Measurements from ENCODE around the gene ZNF486.
"Not testable (repeated sequence)": the region's sequence is repeated elsewhere in the genome, so short reads cannot be mapped to it uniquely, and the experiment has no call there.

The ZNF486 gene

DNA sequence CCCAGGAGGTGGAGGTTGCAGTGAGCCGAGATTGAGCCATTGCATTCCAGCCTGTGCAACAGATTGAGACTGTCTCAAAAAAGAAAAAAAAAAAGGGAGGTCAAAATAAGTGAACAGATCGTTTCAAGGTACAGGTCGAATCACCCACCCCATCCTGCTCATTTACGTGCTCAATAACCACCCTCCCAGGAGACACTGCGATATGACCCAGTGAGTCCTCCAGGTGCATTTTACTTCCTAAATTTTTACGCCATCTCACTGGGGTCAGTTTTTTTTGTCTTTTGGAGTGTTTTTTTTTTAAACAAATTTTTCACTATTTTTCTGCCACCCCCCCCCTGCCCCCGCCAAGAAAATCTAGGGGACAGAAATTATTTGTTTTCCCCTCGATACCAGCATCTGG is 68.1 kb downstream of the ZNF486 start:
- DNase-seq: no peak

DNA sequence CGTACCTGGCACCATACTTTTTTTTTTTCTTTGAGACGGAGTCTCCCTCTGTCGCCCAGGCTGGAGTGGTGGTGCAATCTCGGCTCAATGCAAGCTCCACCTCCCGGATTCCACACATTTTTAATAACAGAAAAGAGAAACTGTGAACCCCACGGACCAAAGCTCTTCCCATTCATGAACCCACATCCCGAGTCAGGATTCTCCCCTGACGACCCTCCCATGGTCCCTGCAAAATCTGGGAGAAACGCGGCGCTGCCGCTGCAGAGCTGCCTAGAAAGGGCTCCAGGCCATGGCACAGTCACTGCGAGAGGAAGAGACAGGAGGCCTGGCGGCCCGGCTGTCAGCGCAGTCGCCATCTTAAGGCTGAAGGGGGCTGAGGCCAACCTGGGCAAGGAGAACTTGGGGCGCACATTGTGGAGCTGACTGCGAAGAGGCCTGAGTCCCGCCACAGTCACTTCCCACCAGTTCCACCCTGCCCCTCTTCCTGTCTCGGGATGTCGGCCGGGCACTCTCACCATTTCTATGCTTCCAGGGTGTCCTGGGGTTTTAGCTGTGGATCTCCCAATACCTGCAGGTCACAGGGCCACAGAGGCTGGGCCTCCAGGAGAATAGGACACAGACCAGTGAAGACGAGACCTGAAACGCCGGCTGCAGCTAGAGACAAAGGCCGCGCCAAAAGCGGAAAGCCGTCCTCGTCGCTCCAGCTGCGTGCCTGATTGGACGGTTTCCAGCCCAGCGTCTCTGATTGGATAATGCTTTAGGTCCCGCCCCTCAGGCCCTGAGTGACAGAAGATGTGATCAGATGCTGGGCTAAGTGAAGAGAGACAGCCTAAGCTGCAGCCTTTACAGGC is 71.0 kb downstream of the ZNF486 start:
- peak; percentile 90 for DNase-seq

DNA sequence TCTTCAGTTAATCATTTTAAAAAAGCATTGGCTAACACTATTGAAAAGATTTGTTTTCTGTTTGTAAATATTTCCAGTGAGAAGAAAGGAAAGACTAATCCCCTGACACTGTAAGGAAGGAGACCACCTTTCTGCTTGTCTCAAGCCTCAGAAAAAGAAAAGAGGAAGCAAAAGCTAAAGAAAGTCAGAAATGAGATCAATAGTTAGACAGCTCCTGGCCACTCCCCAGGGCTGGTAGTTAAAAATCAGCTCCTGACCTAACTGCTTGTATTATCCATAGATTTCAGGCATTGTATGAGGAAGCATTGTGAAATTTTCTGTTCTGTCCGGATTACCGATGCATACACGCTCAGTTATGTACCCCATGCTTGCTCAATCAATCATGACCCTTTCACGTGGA is 76.6 kb downstream of the ZNF486 start:
- DNase-seq: no peak

DNA sequence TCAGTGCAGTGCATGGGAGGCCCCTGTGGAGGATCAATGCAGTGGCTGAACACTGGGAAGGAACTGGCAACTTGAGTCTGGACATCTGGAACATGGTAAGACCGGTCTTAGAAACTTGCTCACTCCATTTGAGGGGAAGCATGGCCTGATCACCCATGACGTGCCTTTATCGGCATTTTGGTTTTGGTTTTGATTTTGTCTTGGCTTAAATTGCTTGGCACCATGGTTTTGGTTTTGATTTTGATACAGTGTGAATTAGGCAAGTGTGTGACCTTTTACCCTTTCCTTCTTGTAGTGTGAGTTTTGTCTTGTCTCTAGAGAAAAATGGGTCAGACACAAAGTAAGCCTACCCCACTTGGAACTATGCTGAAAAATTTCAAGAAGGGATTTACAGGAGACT is 77.3 kb downstream of the ZNF486 start:
- no peak for DNase-seq

DNA sequence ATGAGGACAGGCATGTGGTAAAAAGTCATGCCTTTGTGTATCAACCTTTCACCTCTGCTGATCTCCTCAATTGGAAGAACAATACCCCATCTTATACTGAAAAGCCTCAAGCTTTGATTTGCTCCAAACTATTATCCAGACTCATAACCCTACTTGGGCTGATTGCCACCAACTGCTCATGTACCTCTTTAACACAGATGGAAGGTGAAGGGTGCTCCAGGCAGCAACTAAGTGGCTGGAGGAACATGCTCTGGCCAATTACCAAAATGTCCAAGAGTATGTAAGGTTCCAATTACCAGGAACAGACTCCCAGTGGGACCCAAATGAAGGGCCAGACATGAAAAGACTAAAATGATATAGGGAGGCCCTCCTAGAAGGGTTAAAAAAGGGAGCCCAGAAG is 78.3 kb downstream of the ZNF486 start:
- no peak for DNase-seq

DNA sequence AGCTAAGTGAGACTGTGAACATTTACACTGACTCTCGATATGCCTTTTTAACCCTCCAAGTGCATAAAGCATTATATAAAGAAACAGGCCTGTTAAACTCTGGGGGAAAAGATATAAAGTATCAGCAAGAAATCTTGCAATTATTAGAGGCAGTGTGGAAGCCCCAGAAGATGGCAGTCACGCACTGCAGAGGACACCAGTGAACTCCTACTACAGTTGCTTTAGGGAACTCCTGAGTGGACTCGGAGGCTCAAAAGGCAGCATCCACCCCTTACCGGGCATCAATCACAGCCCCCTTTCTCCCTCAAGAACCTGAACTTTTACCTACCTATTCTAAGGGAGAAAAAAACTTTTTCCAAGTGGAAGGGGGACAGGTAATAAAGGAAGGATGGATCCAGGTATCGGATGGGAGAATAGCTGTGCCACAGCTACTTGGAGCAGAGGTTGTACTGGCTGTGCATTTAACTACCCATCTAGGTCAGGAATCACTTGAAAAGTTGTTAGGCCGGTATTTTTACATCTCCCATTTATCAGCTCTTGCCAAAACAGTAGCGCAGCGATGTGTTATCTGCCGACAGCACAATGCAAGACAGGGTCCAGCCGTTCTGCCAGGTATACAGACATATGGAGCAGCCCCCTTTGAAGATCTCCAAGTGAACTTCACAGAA is 80.1 kb downstream of the ZNF486 start:
- no peak for DNase-seq

DNA sequence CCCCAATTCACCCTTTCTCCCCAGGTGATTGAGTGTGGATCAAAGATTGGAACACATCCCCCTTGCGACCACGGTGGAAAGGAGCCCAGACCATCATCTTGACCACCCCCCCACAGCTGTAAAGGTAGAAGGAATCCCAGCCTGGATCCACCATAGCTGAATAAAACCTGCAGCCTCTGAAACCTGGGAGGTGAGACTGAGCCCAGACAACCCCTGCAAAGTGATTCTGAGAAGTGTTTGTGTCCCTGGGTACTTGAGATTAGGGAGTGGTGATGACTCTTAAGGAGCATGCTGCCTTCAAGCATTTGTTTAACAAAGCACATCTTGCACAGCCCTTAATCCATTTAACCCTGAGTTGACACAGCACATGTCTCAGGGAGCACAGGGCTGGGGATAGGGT is 81.2 kb downstream of the ZNF486 start:
- not testable (repeated sequence) for DNase-seq
